ENCODE results near the gene STK32B. TPM values are rescaled to one million over a fixed set of nuclear protein-coding genes. Genes with fewer than 3 reads are reported as not detected.
"Not testable (repeated sequence)": the region's sequence is repeated elsewhere in the genome, so short reads cannot be mapped to it uniquely, and the experiment has no call there.

STK32B gene
- polyA plus RNA-seq, result under 1 TPM; 0.22 to 0.24 TPM

DNA sequence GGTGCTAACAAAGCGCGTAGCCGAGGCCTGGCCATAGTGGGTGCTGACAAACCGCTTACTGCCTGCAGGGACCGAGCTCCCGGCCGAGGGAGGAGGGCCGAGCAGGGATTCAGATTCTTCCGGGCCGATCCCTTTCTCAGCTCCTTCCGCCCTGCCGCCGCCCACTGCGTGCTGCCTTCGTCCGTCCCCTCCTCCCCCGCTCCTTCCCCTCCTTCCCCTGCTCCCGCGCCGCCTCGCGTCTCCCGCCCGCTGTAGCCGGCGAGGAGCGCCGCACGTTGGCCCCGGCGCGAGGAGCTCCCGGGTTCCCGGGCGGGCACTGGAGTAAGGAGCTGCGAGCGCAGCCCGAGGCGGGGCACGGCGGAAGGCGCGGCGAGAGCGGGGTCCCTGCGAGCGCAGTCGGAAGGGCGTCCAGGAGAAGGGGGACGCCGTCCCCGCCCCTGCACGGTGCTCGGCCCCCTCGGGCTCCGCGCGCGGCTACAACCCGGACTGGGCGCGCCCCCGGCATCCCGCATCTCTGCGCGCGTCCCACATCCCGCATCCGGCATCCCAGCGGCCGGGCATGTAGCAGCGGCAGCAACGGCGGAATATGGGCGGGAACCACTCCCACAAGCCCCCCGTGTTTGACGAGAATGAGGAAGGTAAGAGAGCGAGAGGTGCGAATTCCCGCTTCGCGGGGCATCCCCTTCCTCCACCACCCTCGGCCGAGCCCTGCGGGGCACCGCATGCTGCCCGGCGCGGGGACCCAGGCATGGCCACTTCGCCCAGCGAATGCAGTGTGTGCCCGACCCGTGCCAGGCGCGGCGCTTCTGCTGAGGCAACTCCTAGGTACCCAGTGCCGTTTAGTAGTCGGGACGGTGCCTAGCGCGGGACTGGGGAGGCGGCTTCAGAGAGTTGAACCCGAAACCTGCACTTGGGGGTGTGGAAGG is at the start of gene STK32B:
STK32B (plus strand) TSS at position 203 of the 926 bp plus-strand sequence.
- H3K27ac ChIP-seq (ENCODE audit: low read depth in 2 of 2, low read length in 1 of 2), result no peak within 1 kb of the TSS

DNA sequence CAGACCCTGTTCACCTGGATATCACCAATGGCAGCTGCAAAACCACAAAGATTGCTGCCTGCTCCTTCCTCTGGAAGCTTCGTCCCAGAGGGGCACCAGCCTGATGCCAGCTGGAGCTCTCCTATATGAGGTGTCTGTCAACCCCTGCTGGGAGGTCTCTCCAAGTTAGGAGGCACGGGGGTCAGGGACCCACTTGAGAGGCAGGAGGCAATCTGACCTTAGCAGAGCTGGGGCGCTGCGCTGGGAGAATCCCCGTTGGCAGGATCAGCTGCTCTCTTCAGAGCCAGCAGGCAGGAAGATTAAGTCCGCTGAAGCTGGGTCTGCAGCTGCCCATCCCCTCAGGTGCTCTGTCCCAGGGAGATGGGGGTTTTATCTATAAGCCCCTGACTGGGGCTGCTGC is 49.6 kb upstream of the STK32B start:
- H3K27ac ChIP-seq (ENCODE audit: low read depth in 2 of 2, low read length in 1 of 2); H3K4me1 ChIP-seq (ENCODE audit: control insufficient read depth in 2 of 2, insufficient read depth in 2 of 2, low read length in 1 of 2); H3K9me3 ChIP-seq (ENCODE audit: control insufficient read depth in 2 of 2, insufficient read depth in 1 of 2, low read depth in 1 of 2, low read length in 1 of 2); H3K36me3 ChIP-seq (ENCODE audit: control insufficient read depth in 2 of 2, insufficient read depth in 2 of 2, low read length in 1 of 2); H3K27me3 ChIP-seq (ENCODE audit: control insufficient read depth in 1 of 2, insufficient read depth in 2 of 2, low read length in 2 of 2); H3K4me3 ChIP-seq (ENCODE audit: low read depth in 1 of 2, low read length in 2 of 2): not testable (repeated sequence)
- 68 to 83% methylated on average over 6 of the region's 6 CpGs for WGBS, 2 donors

More for the DNA sequence above, at the start of gene STK32B:
- Histone ChIP-seq H3K36me3 (ENCODE audit: control insufficient read depth in 2 of 2, insufficient read depth in 2 of 2, low read length in 1 of 2) (no peaks in the 10 kb centered on the region), H3K4me3 (ENCODE audit: low read depth in 1 of 2, low read length in 2 of 2) (peak within 1 kb of the TSS; percentile 25 to 44), H3K9me3 (ENCODE audit: control insufficient read depth in 2 of 2, insufficient read depth in 1 of 2, low read depth in 1 of 2, low read length in 1 of 2) (no peaks in the 10 kb centered on the region), H3K27me3 (ENCODE audit: control insufficient read depth in 1 of 2, insufficient read depth in 2 of 2, low read length in 2 of 2) (peaks cover 0 to 3% of the 10 kb centered on the region in 2 donors), H3K4me1 (ENCODE audit: control insufficient read depth in 2 of 2, insufficient read depth in 2 of 2, low read length in 1 of 2) (no peaks in the 10 kb centered on the region)
- WGBS, 2 donors, result 2% methylated on average over 93 to 103 of the region's 103 CpGs

DNA sequence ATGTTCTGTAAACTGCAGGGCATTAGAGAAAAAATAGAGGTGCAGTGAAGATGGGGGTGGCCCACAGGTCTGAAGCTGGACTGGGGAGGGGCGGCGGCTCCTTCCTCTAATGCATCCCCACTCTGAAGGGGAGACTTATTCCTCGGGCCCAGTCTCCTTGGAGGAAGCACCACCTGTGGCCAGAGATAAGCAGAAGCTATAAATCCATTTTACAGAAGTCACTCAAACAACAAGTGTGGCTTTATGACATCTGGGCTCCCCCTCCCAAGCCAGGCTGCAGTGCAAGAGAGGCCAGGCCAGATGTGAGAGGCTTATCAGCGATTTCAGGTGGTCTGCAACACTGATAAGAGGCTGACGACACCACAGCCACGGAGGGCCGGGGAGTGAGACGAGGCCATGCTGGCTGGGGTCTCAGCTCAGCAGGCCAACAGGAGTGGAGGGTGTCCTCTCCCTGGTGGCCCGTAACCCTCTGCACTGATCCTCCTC is 47.9 kb upstream of the STK32B start:
- H3K9me3 ChIP-seq (ENCODE audit: control insufficient read depth in 2 of 2, insufficient read depth in 1 of 2, low read depth in 1 of 2, low read length in 1 of 2), result no peaks in the 10 kb centered on the region
- no peak overlapping the region for H3K4me3 ChIP-seq (ENCODE audit: low read depth in 1 of 2, low read length in 2 of 2)
- H3K27ac ChIP-seq (ENCODE audit: low read depth in 2 of 2, low read length in 1 of 2), result no peak overlapping the region
- WGBS, 2 donors, result 52 to 61% methylated on average over 9 of the region's 9 CpGs
- H3K36me3 ChIP-seq (ENCODE audit: control insufficient read depth in 2 of 2, insufficient read depth in 2 of 2, low read length in 1 of 2), result no peaks in the 10 kb centered on the region
- no peaks in the 10 kb centered on the region for H3K27me3 ChIP-seq (ENCODE audit: control insufficient read depth in 1 of 2, insufficient read depth in 2 of 2, low read length in 2 of 2)
- no peaks in the 10 kb centered on the region for H3K4me1 ChIP-seq (ENCODE audit: control insufficient read depth in 2 of 2, insufficient read depth in 2 of 2, low read length in 1 of 2)

DNA sequence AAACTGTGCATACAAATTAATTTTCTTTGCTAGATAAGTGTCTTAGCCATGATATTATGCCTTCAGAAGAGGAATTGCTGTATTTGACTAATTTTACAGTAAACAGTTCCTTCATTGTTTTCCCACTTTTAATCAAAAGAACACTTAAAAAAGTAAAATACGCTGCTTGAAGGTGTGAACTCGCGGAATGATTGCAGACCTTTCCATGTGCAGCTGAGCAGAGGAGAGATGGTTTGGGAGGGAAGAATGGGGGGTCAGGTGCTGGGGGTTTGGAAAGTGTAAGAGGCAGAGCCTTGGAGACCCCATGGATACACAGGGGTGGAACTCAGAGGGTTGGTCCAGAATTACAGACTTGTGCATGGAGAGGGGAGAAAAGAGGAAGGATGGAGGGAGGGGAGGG is 47.4 kb upstream of the STK32B start:
- no peaks in the 10 kb centered on the region for H3K9me3 ChIP-seq (ENCODE audit: control insufficient read depth in 2 of 2, insufficient read depth in 1 of 2, low read depth in 1 of 2, low read length in 1 of 2)
- H3K36me3 ChIP-seq (ENCODE audit: control insufficient read depth in 2 of 2, insufficient read depth in 2 of 2, low read length in 1 of 2), result no peaks in the 10 kb centered on the region
- 90 to 93% methylated on average over 3 of the region's 3 CpGs for WGBS, 2 donors
- no peak overlapping the region for H3K27ac ChIP-seq (ENCODE audit: low read depth in 2 of 2, low read length in 1 of 2)
- H3K4me3 ChIP-seq (ENCODE audit: low read depth in 1 of 2, low read length in 2 of 2), result no peak overlapping the region
- H3K4me1 ChIP-seq (ENCODE audit: control insufficient read depth in 2 of 2, insufficient read depth in 2 of 2, low read length in 1 of 2), result no peaks in the 10 kb centered on the region
- no peaks in the 10 kb centered on the region for H3K27me3 ChIP-seq (ENCODE audit: control insufficient read depth in 1 of 2, insufficient read depth in 2 of 2, low read length in 2 of 2)

DNA sequence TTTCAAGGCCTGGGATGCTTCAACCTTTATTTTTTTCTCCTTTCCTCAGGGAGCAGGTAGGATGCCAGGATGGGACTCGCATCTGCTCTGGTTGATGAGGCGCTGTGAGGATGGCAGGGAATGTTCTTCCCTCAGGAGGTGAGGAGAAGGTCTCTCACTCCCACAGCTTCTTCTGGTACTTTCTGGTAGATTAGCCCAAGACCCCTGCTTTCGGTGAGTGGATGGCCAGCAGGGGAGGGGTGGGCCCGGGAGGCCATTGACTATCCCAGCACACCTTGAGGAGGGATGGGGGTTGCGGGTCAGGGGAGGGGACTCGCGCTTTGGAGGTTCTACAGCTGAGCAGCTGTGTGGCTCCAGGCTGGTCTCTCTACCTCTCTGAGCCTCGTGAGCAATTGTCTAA is 46.8 kb upstream of the STK32B start:
- Histone ChIP-seq H3K9me3 (ENCODE audit: control insufficient read depth in 2 of 2, insufficient read depth in 1 of 2, low read depth in 1 of 2, low read length in 1 of 2) (no peaks in the 10 kb centered on the region), H3K36me3 (ENCODE audit: control insufficient read depth in 2 of 2, insufficient read depth in 2 of 2, low read length in 1 of 2) (no peaks in the 10 kb centered on the region)
- 85 to 90% methylated on average over 8 of the region's 8 CpGs for WGBS, 2 donors

DNA sequence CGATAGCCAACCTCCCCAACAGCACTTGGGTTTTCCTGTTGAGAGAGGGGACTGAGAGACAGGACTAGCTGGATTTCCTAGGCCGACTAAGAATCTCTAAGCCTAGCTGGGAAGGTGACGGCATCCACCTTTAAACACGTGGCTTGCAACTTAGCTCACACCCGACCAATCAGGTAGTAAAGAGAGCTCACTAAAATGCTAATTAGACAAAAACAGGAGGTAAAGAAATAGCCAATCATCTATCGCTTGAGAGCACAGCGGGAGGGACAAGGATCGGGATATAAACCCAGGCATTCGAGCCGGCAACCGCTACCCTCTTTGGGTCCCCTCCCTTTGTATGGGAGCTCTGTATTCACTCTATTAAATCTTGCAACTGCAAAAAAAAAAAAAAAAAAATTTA is 44.3 kb upstream of the STK32B start:
- H3K4me3 ChIP-seq (ENCODE audit: low read depth in 1 of 2, low read length in 2 of 2); H3K4me1 ChIP-seq (ENCODE audit: control insufficient read depth in 2 of 2, insufficient read depth in 2 of 2, low read length in 1 of 2); H3K9me3 ChIP-seq (ENCODE audit: control insufficient read depth in 2 of 2, insufficient read depth in 1 of 2, low read depth in 1 of 2, low read length in 1 of 2); H3K27ac ChIP-seq (ENCODE audit: low read depth in 2 of 2, low read length in 1 of 2); H3K36me3 ChIP-seq (ENCODE audit: control insufficient read depth in 2 of 2, insufficient read depth in 2 of 2, low read length in 1 of 2); H3K27me3 ChIP-seq (ENCODE audit: control insufficient read depth in 1 of 2, insufficient read depth in 2 of 2, low read length in 2 of 2): not testable (repeated sequence)
- WGBS, 2 donors, result 82 to 84% methylated on average over 11 of the region's 11 CpGs

More for the DNA sequence above, 46.8 kb upstream of the STK32B start:
- H3K4me3 ChIP-seq (ENCODE audit: low read depth in 1 of 2, low read length in 2 of 2), result no peak overlapping the region
- H3K27ac ChIP-seq (ENCODE audit: low read depth in 2 of 2, low read length in 1 of 2), result no peak overlapping the region
- H3K27me3 ChIP-seq (ENCODE audit: control insufficient read depth in 1 of 2, insufficient read depth in 2 of 2, low read length in 2 of 2), result no peaks in the 10 kb centered on the region
- no peaks in the 10 kb centered on the region for H3K4me1 ChIP-seq (ENCODE audit: control insufficient read depth in 2 of 2, insufficient read depth in 2 of 2, low read length in 1 of 2)

DNA sequence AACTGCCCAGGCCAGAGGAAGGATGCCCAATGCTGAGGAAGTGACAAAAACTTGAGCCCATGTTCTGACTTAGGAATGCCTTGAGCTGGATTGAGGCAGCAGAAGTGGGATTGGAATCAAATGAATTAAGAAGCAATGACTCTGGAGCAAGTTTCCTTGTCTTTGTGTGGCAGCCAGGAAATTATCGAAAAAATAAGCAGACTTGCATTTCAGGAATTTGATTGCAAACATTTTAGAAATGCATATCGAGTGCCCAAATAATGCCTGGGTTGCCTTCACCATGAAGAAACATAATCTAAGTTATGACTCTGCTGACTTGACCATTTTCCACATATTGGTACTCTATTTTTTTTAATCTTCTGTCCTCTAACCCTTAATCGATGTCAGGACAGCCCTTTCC is 41.5 kb upstream of the STK32B start:
- H3K4me1 ChIP-seq (ENCODE audit: control insufficient read depth in 2 of 2, insufficient read depth in 2 of 2, low read length in 1 of 2), result no peaks in the 10 kb centered on the region
- WGBS, 2 donors, result 71% methylated on average over 3 of the region's 3 CpGs

DNA sequence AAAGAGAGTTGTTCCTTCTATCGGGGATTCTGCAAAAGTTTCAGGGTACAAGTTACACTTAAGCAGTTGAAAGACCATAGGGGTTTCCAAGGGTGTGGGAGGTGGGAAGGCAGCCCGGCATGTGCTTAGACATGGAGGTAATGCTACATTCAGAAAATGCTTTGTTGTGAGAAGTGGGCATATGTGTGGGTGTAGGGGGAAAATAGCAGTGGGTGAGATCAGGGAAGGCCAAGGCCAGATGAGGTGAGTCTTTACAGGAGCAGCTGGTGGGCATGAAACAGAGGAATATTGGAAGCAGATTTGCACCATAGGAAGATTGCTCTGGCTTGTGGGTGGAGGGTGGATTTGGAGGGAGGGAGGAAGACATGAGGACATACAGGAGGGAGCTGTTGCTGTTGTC is 40.3 kb upstream of the STK32B start:
- Histone ChIP-seq H3K4me3 (ENCODE audit: low read depth in 1 of 2, low read length in 2 of 2) (no peak overlapping the region), H3K4me1 (ENCODE audit: control insufficient read depth in 2 of 2, insufficient read depth in 2 of 2, low read length in 1 of 2) (no peaks in the 10 kb centered on the region), H3K27me3 (ENCODE audit: control insufficient read depth in 1 of 2, insufficient read depth in 2 of 2, low read length in 2 of 2) (peaks cover 0 to 9% of the 10 kb centered on the region in 2 donors), H3K27ac (ENCODE audit: low read depth in 2 of 2, low read length in 1 of 2) (no peak overlapping the region), H3K36me3 (ENCODE audit: control insufficient read depth in 2 of 2, insufficient read depth in 2 of 2, low read length in 1 of 2) (no peaks in the 10 kb centered on the region), H3K9me3 (ENCODE audit: control insufficient read depth in 2 of 2, insufficient read depth in 1 of 2, low read depth in 1 of 2, low read length in 1 of 2) (no peaks in the 10 kb centered on the region)
- 92 to 95% methylated on average over 2 of the region's 2 CpGs for WGBS, 2 donors

More for the DNA sequence above, 41.5 kb upstream of the STK32B start:
- H3K9me3 ChIP-seq (ENCODE audit: control insufficient read depth in 2 of 2, insufficient read depth in 1 of 2, low read depth in 1 of 2, low read length in 1 of 2), result no peaks in the 10 kb centered on the region
- no peak overlapping the region for H3K4me3 ChIP-seq (ENCODE audit: low read depth in 1 of 2, low read length in 2 of 2)
- H3K27ac ChIP-seq (ENCODE audit: low read depth in 2 of 2, low read length in 1 of 2), result no peak overlapping the region
- H3K27me3 ChIP-seq (ENCODE audit: control insufficient read depth in 1 of 2, insufficient read depth in 2 of 2, low read length in 2 of 2), result peaks cover 0 to 5% of the 10 kb centered on the region in 2 donors
- no peaks in the 10 kb centered on the region for H3K36me3 ChIP-seq (ENCODE audit: control insufficient read depth in 2 of 2, insufficient read depth in 2 of 2, low read length in 1 of 2)

DNA sequence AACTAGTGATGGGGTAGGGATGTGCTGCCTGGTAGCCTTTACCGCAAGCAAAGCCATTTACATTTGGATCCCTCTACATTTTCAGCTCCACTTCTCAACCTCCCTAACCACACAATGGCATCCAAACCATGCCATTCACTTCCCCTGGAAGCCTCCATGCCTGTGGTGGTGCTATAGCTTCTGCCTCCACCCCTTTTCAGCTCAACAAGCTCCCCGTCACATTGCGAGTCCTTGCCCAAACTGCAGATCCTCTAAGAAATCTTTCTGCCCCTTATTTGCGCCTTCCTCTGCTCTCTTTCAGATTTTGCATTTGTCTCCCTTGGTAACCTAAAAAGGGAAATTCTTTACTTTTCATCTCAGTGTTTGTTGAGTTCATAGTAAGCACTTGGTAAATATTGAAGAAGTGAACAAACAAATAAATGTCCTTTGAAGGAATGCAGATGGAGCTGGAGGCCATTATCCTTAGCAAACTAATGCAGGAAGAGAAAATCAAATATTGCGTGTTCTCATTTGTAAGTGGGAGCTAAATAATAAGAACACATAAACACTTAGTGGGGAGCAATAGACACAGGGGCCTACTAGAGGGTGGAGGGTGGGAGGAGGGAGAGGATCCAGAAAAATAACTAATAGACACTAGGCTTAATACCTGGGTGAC is 38.9 kb upstream of the STK32B start:
- 67 to 70% methylated on average over 5 of the region's 5 CpGs for WGBS, 2 donors
- Histone ChIP-seq H3K27me3 (ENCODE audit: control insufficient read depth in 1 of 2, insufficient read depth in 2 of 2, low read length in 2 of 2) (peaks cover 0 to 9% of the 10 kb centered on the region in 2 donors), H3K4me3 (ENCODE audit: low read depth in 1 of 2, low read length in 2 of 2) (no peak overlapping the region), H3K27ac (ENCODE audit: low read depth in 2 of 2, low read length in 1 of 2) (no peak overlapping the region), H3K9me3 (ENCODE audit: control insufficient read depth in 2 of 2, insufficient read depth in 1 of 2, low read depth in 1 of 2, low read length in 1 of 2) (no peaks in the 10 kb centered on the region), H3K4me1 (ENCODE audit: control insufficient read depth in 2 of 2, insufficient read depth in 2 of 2, low read length in 1 of 2) (no peaks in the 10 kb centered on the region), H3K36me3 (ENCODE audit: control insufficient read depth in 2 of 2, insufficient read depth in 2 of 2, low read length in 1 of 2) (no peaks in the 10 kb centered on the region)
